B cell (primary cell): ENCODE data around the gene UHMK1. TPM values are rescaled to one million over a fixed set of nuclear protein-coding genes. Genes with fewer than 3 reads are reported as not detected.
"Not testable (repeated sequence)": the region's sequence is repeated elsewhere in the genome, so short reads cannot be mapped to it uniquely, and the experiment has no call there.

ENCODE experiments used
- ATAC-seq: fragments of 200-7000 bp; cut with Tn5 transposase; one replicate; pipeline ENCODE4 v1.10.0; 2021; ENCODE audit warnings: low read depth, mild to moderate bottlenecking, moderate number of reproducible peaks, moderate library complexity
- CTCF ChIA-PET: fragments of 350-600 bp; sonication (Branson Sonifier 250); formaldehyde crosslinking; loops from one replicate; lab custom pipeline; 2021; ENCODE audit warnings: antibody characterized with exemption, inconsistent platforms; lab: Charles Lee
- POLR2A ChIA-PET: fragments of 350-600 bp; sonication (Branson Sonifier 250); formaldehyde crosslinking; loops from one replicate; lab custom pipeline; 2021; ENCODE audit warnings: antibody characterized with exemption; lab: Charles Lee
- DNase-seq: peaks from one replicate; pipeline ENCODE4 v3.0.0; 2013
- H2AFZ ChIP-seq: 2 replicates; pipeline ENCODE4 v1.6.1; 2012; ENCODE audit warnings: mild to moderate bottlenecking, low read depth, low read length; ENCODE audit not compliant: insufficient read depth, poor library complexity, severe bottlenecking
- H3K27ac ChIP-seq, 2 donors: 1 replicate in 1 of 2; 2 replicates in 1 of 2; pipeline ENCODE4 v1.5.1; 2012 to 2013; ENCODE audit warnings: low read length in 2 of 2, mild to moderate bottlenecking in 2 of 2, moderate library complexity in 1 of 2
- H3K27me3 ChIP-seq, 4 experiments: fragments of 200-600 bp in 1 of 4; sonication (generic) in 1 of 4; replicated peaks in 1 of 4; 1 replicate in 2 of 4; 2 replicates in 2 of 4; pipeline versions ENCODE4 v1.6.1 to v1.7.0; 2013 to 2016; ENCODE audit warnings: low read length in 3 of 4, mild to moderate bottlenecking in 2 of 4, mixed read lengths in 1 of 4, moderate library complexity in 1 of 4; ENCODE audit not compliant: insufficient read depth in 4 of 4, control insufficient read depth in 3 of 4; ENCODE audit errors: control extremely low read depth in 1 of 4
- H3K36me3 ChIP-seq, 2 experiments: replicated peaks in 1 of 2; 1 replicate in 1 of 2; 2 replicates in 1 of 2; pipeline versions ENCODE4 v1.6.1 to v1.7.1; 2013; ENCODE audit warnings: low read length in 1 of 2; ENCODE audit not compliant: insufficient read depth in 2 of 2, control insufficient read depth in 1 of 2; ENCODE audit errors: control extremely low read depth in 1 of 2, extremely low read depth in 1 of 2
- H3K4me1 ChIP-seq, 2 donors: fragments of 200-600 bp in 1 of 2; sonication (generic) in 1 of 2; 1 replicate in 1 of 2; 2 replicates in 1 of 2; pipeline versions ENCODE4 v1.5.1 to v1.6.1; 2013 to 2017; ENCODE audit warnings: low read length in 2 of 2; ENCODE audit not compliant: control insufficient read depth in 2 of 2, insufficient read depth in 2 of 2
- H3K4me2 ChIP-seq: replicated peaks from 2 replicates; pipeline ENCODE3; 2012; ENCODE audit warnings: mild to moderate bottlenecking, low read depth, low read length; ENCODE audit not compliant: poor library complexity, severe bottlenecking
- H3K4me3 ChIP-seq, 5 experiments: fragments of 200-600 bp in 1 of 5; sonication (generic) in 1 of 5; 1 replicate in 3 of 5; 2 replicates in 2 of 5; pipeline versions ENCODE4 v1.5.1 to v1.7.0; 2011 to 2016; ENCODE audit warnings: low read length in 4 of 5, mild to moderate bottlenecking in 4 of 5, low read depth in 2 of 5, control low read depth in 1 of 5, moderate library complexity in 1 of 5; ENCODE audit not compliant: insufficient read depth in 1 of 5; ENCODE audit errors: control extremely low read depth in 1 of 5, extremely low read depth in 1 of 5
- H3K79me2 ChIP-seq: fragments of 200-600 bp; sonication (generic); one replicate; pipeline ENCODE4 v1.6.0; 2016; ENCODE audit warnings: low read length; ENCODE audit not compliant: control insufficient read depth, insufficient read depth
- H3K9ac ChIP-seq: fragments of 200-600 bp; sonication (generic); 2 replicates; pipeline ENCODE4 v1.6.1; 2017; ENCODE audit warnings: mild to moderate bottlenecking, low read length, moderate library complexity
- H3K9me3 ChIP-seq, 3 donors: one replicate each; pipeline versions ENCODE4 v1.6.1 to v1.7.1; 2013; ENCODE audit warnings: low read length in 2 of 3; ENCODE audit not compliant: control insufficient read depth in 2 of 3, insufficient read depth in 1 of 3; ENCODE audit errors: control extremely low read depth in 1 of 3
- H4K20me1 ChIP-seq: 2 replicates; pipeline ENCODE4 v1.6.0; 2012; ENCODE audit warnings: mild to moderate bottlenecking, low read length; ENCODE audit not compliant: insufficient read depth, control insufficient read depth, poor library complexity, severe bottlenecking
- H3K27ac Mint-ChIP-seq: one replicate; pipeline ENCODE4 v1.8.0; 2021; ENCODE audit warnings: mixed read lengths
- H3K27me3 Mint-ChIP-seq: one replicate; pipeline ENCODE4 v1.8.0; 2021; ENCODE audit warnings: mixed read lengths
- H3K4me1 Mint-ChIP-seq: one replicate; pipeline ENCODE4 v1.8.0; 2021; ENCODE audit warnings: mixed read lengths
- H3K4me3 Mint-ChIP-seq: one replicate; pipeline ENCODE4 v1.8.0; 2021; ENCODE audit warnings: mixed read lengths
- H3K9me3 Mint-ChIP-seq: one replicate; pipeline ENCODE4 v1.8.0; 2022; ENCODE audit warnings: mixed read lengths; ENCODE audit not compliant: insufficient read depth
- EZH2 ChIP-seq: IDR thresholded peaks from 2 replicates; pipeline ENCODE4 v1.6.1; 2012; ENCODE audit warnings: borderline replicate concordance, low read depth, mild to moderate bottlenecking, moderate library complexity, low read length; ENCODE audit not compliant: insufficient read depth, poor library complexity, severe bottlenecking
- WGBS: methylation state at CpG from one replicate; pipeline ENCODE4 v1.1.5; 2013; ENCODE audit warnings: missing lambda C conversion rate; ENCODE audit not compliant: insufficient coverage; 5-methylcytosine and 5-hydroxymethylcytosine counted together
- intact Hi-C: fragments of 100-400 bp; cut with micrococcal nuclease; formaldehyde crosslinking; loops from one replicate; pipeline ENCODE4 v1.10.0; 2022
- polyA minus RNA-seq: library from RNA; depleted of rRNA, polyadenylated mRNA; stranded (reverse); fragments of >200 nt; gene quantifications from 2 replicates; pipeline ENCODE4 v1.2.3, GENCODE V29; 2012
- polyA plus RNA-seq: library from polyadenylated mRNA; depleted of rRNA; stranded (reverse); fragments of >200 nt; gene quantifications from 2 replicates; pipeline ENCODE4 v1.2.3, GENCODE V29; 2012
- total RNA-seq, 2 donors: library from RNA; stranded (reverse); fragments of 120-200 nt in 1 of 2; gene quantifications; 1 replicate in 1 of 2; 2 replicates in 1 of 2; pipeline versions ENCODE4 v1.2.3 to v1.2.4, GENCODE V29; 2013 to 2022
- TF ChIP-seq, protein P1 (sequence below): fragments of 200-600 bp; IDR thresholded peaks from one replicate; pipeline ENCODE4 v1.8.0; 2022; ENCODE audit warnings: antibody characterized with exemption, mild to moderate bottlenecking

The UHMK1 gene, protein sequence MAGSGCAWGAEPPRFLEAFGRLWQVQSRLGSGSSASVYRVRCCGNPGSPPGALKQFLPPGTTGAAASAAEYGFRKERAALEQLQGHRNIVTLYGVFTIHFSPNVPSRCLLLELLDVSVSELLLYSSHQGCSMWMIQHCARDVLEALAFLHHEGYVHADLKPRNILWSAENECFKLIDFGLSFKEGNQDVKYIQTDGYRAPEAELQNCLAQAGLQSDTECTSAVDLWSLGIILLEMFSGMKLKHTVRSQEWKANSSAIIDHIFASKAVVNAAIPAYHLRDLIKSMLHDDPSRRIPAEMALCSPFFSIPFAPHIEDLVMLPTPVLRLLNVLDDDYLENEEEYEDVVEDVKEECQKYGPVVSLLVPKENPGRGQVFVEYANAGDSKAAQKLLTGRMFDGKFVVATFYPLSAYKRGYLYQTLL
- 67.6 and 69.2 TPM in 2 replicates for total RNA-seq
- total RNA-seq (2013): 87.3 TPM
- polyA plus RNA-seq: 8.4 and 16.2 TPM in 2 replicates
- polyA minus RNA-seq: 30.7 and 36.7 TPM in 2 replicates

DNA sequence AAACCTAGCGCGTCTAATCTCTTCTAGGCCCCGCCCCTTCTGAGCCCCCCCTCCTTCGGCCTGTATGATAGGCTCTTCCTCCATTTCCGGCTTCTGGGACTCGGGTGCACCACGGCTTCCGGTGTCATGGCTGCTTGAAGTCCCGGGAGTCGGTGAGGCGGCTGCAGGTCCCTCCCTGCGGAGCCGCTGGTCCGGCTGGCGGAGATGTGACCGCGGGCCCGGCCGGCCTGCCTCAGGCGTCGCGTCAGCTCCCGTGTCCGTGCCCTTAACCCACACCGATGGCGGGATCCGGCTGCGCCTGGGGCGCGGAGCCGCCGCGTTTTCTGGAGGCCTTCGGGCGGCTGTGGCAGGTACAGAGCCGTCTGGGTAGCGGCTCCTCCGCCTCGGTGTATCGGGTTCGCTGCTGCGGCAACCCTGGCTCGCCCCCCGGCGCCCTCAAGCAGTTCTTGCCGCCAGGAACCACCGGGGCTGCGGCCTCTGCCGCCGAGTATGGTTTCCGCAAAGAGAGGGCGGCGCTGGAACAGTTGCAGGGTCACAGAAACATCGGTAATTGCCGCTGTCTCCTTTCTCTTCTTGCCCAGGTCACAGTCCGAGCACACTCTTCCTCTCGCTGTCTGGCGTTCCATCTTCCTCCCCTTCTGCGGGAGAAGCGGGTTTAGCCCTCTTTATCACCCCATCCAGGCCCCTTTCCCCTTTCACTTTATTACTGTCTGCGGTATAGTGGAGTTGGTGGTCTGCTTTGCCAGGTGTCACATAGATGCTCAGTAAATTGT lies at the start of gene UHMK1:
Gene UHMK1 (plus strand): TSS at position 96 of the 773 bp plus-strand sequence. CDS start 183 bp downstream, at position 279.
- peaks cover 15 to 16% of the 10 kb centered on the region in 2 donors for H3K4me1 ChIP-seq
- peak within 1 kb of the TSS; percentile 71 to 95 (median 86) for H3K4me3 ChIP-seq
- no peaks in the 10 kb centered on the region for H3K9me3 Mint-ChIP-seq
- H3K36me3 ChIP-seq: peaks cover 8 to 25% of the 10 kb centered on the region in 2 experiments
- ATAC-seq (peak; percentile 95), DNase-seq (peak; percentile 94)
- whole genome bisulfite sequencing: under 1% methylated on average over 55 of the region's 61 CpGs
- peak within 1 kb of the TSS; percentile 96 for H3K27ac Mint-ChIP-seq
- H3K27me3 ChIP-seq: no peaks in the 10 kb centered on the region
- H3K4me1 Mint-ChIP-seq: peaks cover 39% of the 10 kb centered on the region
- peaks cover 53% of the 10 kb centered on the region for H3K79me2 ChIP-seq
- peak within 1 kb of the TSS; percentile 98 for H3K4me3 Mint-ChIP-seq
- peak within 1 kb of the TSS; percentile 80 for H3K4me2 ChIP-seq
- ChIA-PET POLR2A (interaction anchor here (1.1 to 1.4 kb wide), 2 partner anchors 62 to 63 kb away, joined by 3 to 4 read pairs; no protein-coding TSS in a partner anchor), CTCF (no interaction called here)
- no peaks in the 10 kb centered on the region for H3K9me3 ChIP-seq
- peak within 1 kb of the TSS; percentile 89 to 94 for H3K27ac ChIP-seq
- peaks cover 15% of the 10 kb centered on the region for H4K20me1 ChIP-seq
- peak within 1 kb of the TSS; percentile 84 for H3K9ac ChIP-seq
- no peaks in the 10 kb centered on the region for H3K27me3 Mint-ChIP-seq
- peak within 1 kb of the TSS; percentile 84 for H2AFZ ChIP-seq
- intact Hi-C loops: loop anchor here (1.0 kb wide), 2 partner anchors 32 to 63 kb away; partner anchors contain the start of gene UAP1
- no peak for TF ChIP-seq EZH2
- TF ChIP-seq, protein P1, sequence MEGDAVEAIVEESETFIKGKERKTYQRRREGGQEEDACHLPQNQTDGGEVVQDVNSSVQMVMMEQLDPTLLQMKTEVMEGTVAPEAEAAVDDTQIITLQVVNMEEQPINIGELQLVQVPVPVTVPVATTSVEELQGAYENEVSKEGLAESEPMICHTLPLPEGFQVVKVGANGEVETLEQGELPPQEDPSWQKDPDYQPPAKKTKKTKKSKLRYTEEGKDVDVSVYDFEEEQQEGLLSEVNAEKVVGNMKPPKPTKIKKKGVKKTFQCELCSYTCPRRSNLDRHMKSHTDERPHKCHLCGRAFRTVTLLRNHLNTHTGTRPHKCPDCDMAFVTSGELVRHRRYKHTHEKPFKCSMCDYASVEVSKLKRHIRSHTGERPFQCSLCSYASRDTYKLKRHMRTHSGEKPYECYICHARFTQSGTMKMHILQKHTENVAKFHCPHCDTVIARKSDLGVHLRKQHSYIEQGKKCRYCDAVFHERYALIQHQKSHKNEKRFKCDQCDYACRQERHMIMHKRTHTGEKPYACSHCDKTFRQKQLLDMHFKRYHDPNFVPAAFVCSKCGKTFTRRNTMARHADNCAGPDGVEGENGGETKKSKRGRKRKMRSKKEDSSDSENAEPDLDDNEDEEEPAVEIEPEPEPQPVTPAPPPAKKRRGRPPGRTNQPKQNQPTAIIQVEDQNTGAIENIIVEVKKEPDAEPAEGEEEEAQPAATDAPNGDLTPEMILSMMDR: no peak

DNA sequence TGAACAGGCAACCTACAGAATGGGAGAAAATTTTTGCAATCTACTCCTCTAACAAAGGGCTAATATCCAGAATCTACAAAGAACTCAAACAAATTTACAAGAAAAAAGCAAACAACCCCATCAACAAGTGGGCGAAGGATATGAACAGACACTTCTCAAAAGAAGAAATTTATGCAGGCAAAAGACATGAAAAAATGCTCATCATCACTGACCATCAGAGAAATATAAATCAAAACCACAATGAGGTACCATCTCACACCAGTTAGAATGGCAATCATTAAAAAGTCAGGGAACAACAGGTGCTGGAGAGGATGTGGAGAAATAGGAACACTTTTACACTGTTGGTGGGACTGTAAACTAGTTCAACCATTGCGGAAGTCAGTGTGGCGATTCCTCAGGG lies 43.3 kb upstream of the UHMK1 start:
- POLR2A ChIA-PET, H4K20me1 ChIP-seq, H3K4me1 Mint-ChIP-seq, H3K36me3 ChIP-seq, H2AFZ ChIP-seq, H3K4me3 Mint-ChIP-seq, DNase-seq, H3K9ac ChIP-seq, H3K9me3 Mint-ChIP-seq, intact Hi-C loops, H3K4me3 ChIP-seq, H3K4me1 ChIP-seq, H3K79me2 ChIP-seq, ATAC-seq, H3K4me2 ChIP-seq, H3K9me3 ChIP-seq, H3K27me3 ChIP-seq, H3K27ac ChIP-seq, H3K27me3 Mint-ChIP-seq, H3K27ac Mint-ChIP-seq, CTCF ChIA-PET: not testable (repeated sequence)
- no CpG with 5 or more reads among the region's 3 CpGs for WGBS
